GM12872 (cell line): Measurements from ENCODE around the gene SRSF2.

Experiments used
- TF ChIP-seq, protein P1 (sequence below): IDR thresholded peaks from 3 replicates; pipeline ENCODE4 v1.5.1; 2011; ENCODE audit warnings: low read depth, mild to moderate bottlenecking, low read length, moderate library complexity; ENCODE audit not compliant: insufficient read depth

SRSF2 gene

DNA sequence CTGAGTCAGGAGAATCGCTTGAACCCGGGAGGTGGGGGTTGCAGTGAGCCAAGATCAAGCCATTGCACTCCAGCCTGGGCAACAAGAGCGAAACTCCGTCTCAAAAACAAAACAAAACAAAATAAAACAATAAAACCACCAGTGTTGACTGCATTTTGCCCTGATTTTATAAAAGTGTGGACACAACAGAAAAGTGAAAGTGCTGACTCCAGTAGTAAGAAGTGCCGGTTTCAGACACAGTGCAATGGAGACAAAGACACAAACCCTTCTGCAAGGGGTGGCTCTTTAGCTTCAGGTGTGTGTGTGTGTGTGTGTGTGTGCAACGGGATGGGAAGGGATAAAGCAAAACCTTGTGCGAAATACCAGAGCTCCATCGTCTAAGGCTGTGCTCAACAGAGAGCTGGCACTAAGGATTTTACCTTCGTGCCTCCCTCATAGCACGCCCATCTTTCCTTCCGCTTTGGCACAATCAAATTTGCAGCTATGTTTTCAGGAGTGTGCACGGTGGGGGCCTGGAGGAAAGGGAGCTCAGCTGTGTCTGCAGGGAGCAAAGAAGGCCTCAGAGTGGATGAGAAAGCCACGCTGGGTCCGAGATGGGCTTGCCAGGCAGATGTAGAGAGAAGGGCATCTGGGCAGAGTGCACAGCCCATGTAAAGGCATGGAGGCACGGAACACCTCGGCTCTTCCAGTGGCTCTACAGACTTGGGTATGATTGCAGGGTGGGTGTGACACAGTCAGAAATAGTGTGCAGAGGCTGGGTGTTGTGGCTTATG lies 41.9 kb downstream of the SRSF2 start:
- TF ChIP-seq, protein P1, sequence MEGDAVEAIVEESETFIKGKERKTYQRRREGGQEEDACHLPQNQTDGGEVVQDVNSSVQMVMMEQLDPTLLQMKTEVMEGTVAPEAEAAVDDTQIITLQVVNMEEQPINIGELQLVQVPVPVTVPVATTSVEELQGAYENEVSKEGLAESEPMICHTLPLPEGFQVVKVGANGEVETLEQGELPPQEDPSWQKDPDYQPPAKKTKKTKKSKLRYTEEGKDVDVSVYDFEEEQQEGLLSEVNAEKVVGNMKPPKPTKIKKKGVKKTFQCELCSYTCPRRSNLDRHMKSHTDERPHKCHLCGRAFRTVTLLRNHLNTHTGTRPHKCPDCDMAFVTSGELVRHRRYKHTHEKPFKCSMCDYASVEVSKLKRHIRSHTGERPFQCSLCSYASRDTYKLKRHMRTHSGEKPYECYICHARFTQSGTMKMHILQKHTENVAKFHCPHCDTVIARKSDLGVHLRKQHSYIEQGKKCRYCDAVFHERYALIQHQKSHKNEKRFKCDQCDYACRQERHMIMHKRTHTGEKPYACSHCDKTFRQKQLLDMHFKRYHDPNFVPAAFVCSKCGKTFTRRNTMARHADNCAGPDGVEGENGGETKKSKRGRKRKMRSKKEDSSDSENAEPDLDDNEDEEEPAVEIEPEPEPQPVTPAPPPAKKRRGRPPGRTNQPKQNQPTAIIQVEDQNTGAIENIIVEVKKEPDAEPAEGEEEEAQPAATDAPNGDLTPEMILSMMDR, result no peak

DNA sequence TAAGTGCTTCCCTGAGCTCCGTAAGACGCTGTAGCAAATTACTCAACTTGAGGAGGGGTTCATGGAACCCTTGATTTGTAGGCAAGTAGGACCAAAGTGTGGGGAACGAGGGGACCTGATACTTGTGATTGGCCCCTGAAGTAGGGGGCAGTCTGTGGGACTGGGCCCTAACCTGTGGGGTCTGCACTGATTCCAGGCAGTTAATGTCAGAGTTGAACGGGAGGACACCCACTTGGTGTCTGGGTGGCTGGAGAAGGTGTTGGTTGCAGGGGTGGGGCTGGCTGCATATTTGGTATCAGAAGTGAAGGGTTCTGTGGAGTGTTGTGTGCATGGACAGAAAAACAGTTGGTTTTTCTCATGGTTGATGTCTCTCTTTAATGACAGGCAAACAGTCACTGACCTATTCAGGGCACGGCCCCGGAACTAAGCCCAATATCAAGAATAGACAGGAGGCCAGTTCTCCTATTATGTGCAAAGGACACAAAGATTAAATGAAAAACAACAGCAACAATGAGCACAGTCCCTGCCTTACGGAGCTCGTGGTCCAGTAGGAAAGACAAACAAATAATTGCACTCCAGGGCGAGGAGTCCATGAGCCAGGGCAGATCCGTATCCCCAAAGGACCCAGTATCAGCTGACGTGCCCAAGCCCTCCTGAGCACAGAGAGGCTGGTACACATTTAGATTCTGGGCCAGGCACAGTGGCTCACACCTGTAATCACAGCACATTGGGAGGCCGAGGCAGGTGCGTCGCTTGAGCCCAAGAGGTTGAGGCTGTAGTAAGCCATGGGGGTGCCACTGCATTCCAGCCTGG lies 45.5 kb downstream of the SRSF2 start:
- TF ChIP-seq, protein P1, result no peak

DNA sequence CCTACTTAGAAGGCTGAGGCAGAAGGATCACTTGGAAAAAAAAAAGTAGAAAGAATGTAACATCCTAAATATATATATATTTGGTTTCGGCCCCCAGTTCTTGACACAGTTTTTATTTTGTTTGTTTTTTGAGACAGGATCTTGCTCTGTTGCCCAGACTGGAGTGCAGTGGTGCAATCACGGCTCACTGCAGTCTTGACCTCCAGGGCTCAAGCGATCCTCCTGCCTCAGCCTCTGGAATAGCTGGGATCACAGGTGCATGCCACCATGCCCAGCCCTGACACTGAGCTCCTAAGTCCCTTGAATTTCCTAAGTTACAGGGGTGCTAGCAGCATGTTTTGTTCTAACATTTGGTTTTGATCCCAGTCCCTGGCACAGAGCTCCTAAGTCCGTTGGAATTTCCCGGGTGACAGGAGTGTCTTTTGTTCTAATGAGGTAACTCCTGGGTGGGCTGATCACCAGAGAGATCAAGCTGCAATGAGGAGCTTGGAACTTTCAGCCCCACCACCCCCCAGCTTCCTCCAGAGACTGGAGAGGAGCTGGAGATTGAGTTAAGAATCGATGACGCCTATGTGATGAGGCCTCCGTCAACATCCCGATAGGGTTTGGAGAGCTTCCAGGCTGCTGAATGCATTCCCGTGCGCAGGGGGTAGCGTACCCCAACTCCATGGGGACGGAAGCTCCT lies 46.4 kb downstream of the SRSF2 start:
- TF ChIP-seq, protein P1, result no peak

DNA sequence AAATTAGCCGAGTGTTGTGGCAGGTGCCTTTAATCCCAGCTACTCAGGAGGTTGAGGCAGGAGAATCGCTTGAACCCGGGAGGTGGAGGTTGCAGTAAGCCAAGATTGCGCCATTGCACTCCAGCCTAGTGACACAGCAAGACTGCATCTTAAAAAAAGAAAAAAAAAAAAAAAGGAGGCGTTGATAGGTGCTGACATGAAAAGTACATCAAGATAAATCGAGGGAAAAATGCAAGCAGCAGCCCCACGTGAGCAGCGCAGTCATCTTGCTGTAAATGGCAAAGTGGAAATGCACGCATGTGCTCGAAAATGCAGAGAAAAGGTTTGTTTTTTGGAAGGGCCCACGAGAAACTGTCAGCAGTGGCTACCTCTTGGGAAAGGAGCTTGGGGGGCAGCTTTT lies 47.3 kb downstream of the SRSF2 start:
- TF ChIP-seq, protein P1, result no peak

DNA sequence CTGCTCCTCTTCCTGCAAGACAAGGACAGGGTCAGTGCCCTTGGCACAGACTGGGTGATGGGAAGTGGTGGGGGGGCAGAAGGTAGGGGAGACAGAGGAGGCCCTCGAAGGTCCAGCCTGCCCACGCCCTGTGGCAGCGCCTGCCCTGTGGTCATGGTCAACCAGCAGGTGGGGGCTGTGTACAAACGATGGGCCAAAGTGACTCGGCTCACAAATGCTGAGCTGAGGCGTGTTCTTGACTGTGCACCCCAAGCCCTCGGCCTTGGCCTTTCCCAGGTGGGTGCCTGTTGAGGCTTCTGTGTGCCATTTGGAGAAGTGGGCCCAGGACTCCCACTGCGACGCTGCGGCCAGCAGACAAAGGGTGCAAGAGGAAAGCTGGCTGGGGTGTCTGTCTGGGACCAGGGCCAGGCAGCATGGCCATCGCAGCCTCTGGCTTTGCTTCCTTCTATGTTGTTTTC lies 48.9 kb downstream of the SRSF2 start:
- TF ChIP-seq, protein P1, result no peak

DNA sequence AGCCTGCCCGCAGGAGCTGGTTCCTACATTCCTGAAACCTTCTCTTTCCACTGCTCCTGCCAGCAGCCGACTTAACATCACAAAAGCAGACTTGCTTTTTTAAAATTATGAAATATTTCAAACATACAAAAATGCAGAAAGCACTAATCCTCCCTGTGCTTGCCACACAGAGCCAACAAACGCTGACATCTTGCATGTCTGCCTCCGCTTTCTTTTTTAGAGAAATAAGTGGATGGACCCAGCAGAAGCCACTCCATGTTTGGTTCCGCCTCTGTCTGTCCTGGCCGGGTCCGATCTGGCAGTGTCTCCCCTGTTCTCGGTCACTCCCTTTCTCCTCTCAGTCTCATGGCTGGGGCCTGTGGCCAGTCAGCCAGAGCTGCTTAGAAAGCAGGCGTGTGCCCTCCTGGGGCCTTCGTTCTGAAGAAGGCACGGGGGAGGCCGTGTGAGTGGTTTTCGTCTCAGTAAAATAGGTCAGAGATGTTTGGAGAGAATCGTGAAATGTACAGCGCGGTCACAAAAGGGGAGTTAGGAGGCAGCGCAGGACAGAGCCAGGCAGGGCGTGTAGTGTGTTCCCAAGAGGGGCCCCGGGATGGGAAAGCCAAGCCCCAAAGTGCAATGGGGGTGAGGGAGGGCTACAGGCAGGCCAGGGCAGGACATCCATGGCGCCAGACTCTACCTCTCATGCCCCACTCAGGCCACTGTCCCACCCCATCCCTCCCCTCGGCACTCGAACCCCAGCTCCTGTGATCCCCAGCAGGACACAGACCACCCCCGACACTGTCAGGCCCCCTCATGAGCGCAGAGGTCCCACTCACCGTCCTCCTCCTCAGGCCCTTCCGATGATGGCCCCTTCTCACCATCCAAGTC lies 49.6 kb downstream of the SRSF2 start:
- TF ChIP-seq, protein P1, result no peak
